GM12891 (cell line): ENCODE measurements around the gene NRROS.

Source experiments
- PAX5 ChIP-seq: IDR thresholded peaks from 2 replicates; pipeline ENCODE4 v1.6.1; 2011; ENCODE audit warnings: low read length, moderate library complexity, mild to moderate bottlenecking; ENCODE audit not compliant: insufficient read depth, severe bottlenecking
- POLR2A ChIP-seq: IDR thresholded peaks from 2 replicates; pipeline ENCODE4 v1.6.1; 2011; ENCODE audit warnings: low read depth, low read length, control low read depth
- POLR2AphosphoS5 ChIP-seq: IDR thresholded peaks from 2 replicates; pipeline ENCODE4 v1.6.1; 2011; ENCODE audit warnings: low read depth, low read length, control low read depth
- POU2F2 ChIP-seq: IDR thresholded peaks from 2 replicates; pipeline ENCODE4 v1.6.1; 2011; ENCODE audit warnings: low read depth, mild to moderate bottlenecking, control low read depth, low read length, moderate library complexity
- SPI1 ChIP-seq: IDR thresholded peaks from 2 replicates; pipeline ENCODE4 v1.6.1; 2011; ENCODE audit warnings: low read depth, low read length, control low read depth
- TAF1 ChIP-seq: IDR thresholded peaks from 2 replicates; pipeline ENCODE4 v1.6.1; 2011; ENCODE audit warnings: low read depth, low read length, control low read depth

DNA sequence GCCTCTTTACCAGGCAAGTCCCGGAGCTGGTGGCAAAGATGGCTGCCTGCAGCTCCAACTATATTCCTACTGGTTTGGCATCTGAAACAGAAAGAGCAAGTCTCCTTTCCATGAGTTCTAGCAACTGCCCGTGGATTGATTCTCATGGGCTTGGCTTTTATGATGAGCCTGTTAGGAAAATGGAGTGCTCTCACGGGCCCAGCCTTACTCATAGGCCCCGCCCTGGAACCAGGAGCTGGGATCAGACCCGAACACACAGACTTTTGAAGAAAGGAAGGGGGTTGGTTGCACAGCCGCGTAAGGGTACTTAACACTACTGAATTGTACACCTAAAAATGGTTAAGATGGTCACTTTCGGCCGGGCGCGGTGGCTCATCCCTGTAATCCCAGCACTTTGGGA, 2.9 kb downstream of the NRROS start:
- TF ChIP-seq POLR2AphosphoS5: no peak
- no peak for TF ChIP-seq POLR2A
- TF ChIP-seq TAF1: no peak
- no peak for TF ChIP-seq POU2F2
- TF ChIP-seq SPI1: no peak
- TF ChIP-seq PAX5: no peak
